ENCODE data around the gene TAF8. TPM values are rescaled to one million over a fixed set of nuclear protein-coding genes. Genes with fewer than 3 reads are reported as not detected.

Gene TAF8
- total RNA-seq, 1 donor from 2014 or later, result 28.9 TPM

DNA sequence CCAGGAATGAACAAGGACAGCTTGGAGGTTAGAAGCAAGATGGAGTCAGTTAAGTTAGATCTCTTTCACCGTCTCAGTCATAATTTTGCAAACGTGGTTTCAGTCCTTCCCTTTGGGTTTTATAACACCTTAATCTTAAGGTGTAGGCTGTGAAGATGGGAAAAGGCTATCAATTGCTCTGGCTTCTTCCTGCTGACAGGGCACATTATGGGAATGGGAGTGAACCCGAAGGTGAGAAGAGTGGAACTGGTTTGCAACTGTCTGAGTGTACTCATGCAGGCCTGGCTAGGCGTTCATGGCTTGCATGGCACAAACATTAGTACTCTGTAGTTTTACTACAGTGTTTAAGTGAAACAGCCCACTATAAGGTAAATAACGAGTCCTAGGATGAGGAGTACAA lies 9.4 kb downstream of the TAF8 start:
- no peaks in the 10 kb centered on the region for H3K27me3 Mint-ChIP-seq (ENCODE audit: low read depth)
- no peaks in the 10 kb centered on the region for H3K4me1 Mint-ChIP-seq
- no peaks in the 10 kb centered on the region for H3K9me3 Mint-ChIP-seq
- DNase-seq (ENCODE audit: low read depth, low spot score), result no peak
- no peak overlapping the region for H3K27ac Mint-ChIP-seq (ENCODE audit: unreplicated experiment)
- peaks cover 40% of the 10 kb centered on the region for H3K36me3 Mint-ChIP-seq (ENCODE audit: low read depth)
- H3K4me3 Mint-ChIP-seq, result no peak overlapping the region
- TF ChIP-seq CTCF (conservative IDR thresholded peaks at IDR 0.05), result no peak

DNA sequence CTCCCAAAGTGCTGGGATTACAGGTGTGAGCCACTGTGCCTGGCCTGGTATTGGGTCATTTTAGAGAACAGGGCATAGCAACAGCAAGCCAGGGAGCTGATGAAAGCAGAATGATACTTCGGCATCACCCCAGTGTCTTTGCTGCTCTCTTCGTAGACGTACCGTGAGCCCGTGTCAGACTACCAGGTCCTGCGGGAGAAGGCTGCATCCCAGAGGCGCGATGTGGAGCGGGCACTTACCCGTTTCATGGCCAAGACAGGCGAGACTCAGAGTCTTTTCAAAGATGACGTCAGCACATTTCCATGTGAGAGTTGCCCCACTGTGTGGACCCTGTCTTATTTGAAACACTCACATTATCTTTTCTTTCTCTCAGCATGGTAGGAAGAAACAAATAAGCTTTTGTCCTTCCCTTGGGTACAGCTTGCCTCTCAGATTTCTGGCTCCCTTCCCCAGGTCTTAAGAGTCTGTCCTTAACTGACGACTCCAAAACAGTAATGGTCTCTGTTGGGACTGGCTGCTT lies 15.9 kb downstream of the TAF8 start:
- Mint-ChIP-seq H3K4me1 (no peaks in the 10 kb centered on the region), H3K36me3 (ENCODE audit: low read depth) (peaks cover 9% of the 10 kb centered on the region), H3K27me3 (ENCODE audit: low read depth) (no peaks in the 10 kb centered on the region), H3K4me3 (no peak overlapping the region), H3K9me3 (no peaks in the 10 kb centered on the region), H3K27ac (ENCODE audit: unreplicated experiment) (no peak overlapping the region)
- TF ChIP-seq CTCF (conservative IDR thresholded peaks at IDR 0.05), result no peak
- no peak for DNase-seq (ENCODE audit: low read depth, low spot score)

DNA sequence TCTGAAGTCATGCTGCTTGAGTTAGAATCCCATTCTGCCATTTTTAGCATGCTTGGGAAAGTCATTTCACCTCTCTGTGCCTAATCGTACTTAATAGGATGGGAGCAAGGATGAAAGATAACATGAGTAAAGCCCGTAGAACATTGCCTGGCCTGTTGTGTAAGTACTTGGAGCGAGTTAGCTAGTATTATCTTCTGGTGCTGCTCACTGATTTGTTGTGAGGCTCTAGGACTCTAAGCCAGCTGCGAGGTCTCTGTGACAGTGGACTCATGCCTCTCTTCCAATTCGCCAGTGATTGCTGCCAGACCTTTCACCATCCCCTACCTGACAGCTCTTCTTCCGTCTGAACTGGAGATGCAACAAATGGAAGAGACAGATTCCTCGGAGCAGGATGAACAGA lies 17.8 kb downstream of the TAF8 start:
- no peak for TF ChIP-seq CTCF (conservative IDR thresholded peaks at IDR 0.05)
- no peak overlapping the region for H3K4me3 Mint-ChIP-seq
- DNase-seq (ENCODE audit: low read depth, low spot score), result no peak
- H3K4me1 Mint-ChIP-seq, result no peaks in the 10 kb centered on the region
- H3K36me3 Mint-ChIP-seq (ENCODE audit: low read depth), result peaks cover 9% of the 10 kb centered on the region
- H3K27ac Mint-ChIP-seq (ENCODE audit: unreplicated experiment), result no peak overlapping the region
- H3K9me3 Mint-ChIP-seq, result no peaks in the 10 kb centered on the region
- H3K27me3 Mint-ChIP-seq (ENCODE audit: low read depth), result no peaks in the 10 kb centered on the region

DNA sequence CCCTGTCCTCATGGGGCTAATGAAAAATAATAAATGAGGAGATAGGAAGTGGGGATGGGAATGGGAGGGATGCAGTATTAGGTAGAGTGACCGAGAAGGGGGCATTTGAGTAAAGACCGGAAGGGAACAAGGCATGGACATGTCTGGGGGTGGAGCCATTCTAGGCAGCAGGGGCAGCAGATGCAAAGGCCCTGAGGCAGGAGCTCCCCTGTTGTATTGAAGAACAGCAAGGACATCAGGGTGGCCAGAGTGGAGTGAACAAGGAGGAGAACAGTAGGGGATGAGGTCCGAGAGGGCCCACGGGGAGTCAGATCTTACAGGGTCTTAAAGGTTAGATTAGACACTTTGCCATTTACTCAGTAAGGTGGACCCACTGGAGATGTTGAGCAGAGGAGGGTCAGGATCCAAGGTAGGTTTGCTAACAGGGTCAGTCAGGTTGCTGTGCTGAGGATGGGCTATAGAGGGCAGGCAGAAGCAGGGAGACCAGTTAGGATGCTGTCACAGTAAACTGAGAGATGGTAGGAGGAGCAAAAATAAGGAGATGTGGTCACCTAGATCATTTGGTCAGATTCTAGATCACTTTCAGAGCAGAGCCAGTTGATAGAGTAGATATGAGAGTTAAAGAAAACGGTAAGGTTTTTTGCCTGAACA lies 18.7 kb downstream of the TAF8 start:
- Mint-ChIP-seq H3K36me3 (ENCODE audit: low read depth) (peaks cover 7% of the 10 kb centered on the region), H3K27me3 (ENCODE audit: low read depth) (no peaks in the 10 kb centered on the region), H3K4me3 (no peak overlapping the region), H3K27ac (ENCODE audit: unreplicated experiment) (no peak overlapping the region), H3K9me3 (no peaks in the 10 kb centered on the region), H3K4me1 (no peaks in the 10 kb centered on the region)
- TF ChIP-seq CTCF (conservative IDR thresholded peaks at IDR 0.05), result no peak
- no peak for DNase-seq (ENCODE audit: low read depth, low spot score)

DNA sequence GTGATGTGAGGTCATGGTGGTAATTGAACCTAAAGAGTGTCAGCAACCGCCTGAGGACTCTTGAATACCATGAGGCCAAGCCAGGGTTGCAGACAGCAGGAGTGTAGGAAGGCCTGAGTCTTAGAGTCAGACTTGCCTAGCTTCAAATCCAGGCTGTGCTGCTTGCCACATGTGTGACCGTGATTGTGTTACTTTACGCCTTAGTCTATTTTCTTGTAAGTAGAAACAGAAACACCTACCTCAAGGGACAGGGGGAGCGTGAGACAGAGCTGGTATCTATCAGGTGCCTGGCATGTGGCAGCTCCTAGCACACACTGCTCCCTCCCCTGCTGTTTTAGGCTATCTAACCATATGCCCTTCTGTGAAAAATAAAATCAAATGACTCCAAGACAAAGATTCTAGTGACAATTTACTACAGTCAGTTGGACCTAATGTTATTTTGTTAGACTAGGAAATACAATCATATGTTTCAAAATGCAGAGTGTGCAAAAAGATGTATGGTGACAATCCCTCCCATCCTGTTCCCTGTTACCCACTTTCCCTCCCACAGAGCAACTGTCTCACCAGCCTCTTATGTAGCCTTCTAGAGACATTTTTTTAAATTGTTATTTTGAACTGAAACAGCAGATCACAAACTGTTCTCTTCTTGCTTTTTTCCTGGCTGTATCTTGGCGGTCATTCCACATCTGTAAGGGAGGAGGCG lies 21.7 kb downstream of the TAF8 start:
- H3K9me3 Mint-ChIP-seq, result no peaks in the 10 kb centered on the region
- no peak for DNase-seq (ENCODE audit: low read depth, low spot score)
- H3K27ac Mint-ChIP-seq (ENCODE audit: unreplicated experiment), result no peak overlapping the region
- H3K36me3 Mint-ChIP-seq (ENCODE audit: low read depth), result peaks cover 4% of the 10 kb centered on the region
- no peaks in the 10 kb centered on the region for H3K27me3 Mint-ChIP-seq (ENCODE audit: low read depth)
- TF ChIP-seq CTCF (conservative IDR thresholded peaks at IDR 0.05), result no peak
- H3K4me3 Mint-ChIP-seq, result no peak overlapping the region
- H3K4me1 Mint-ChIP-seq, result no peaks in the 10 kb centered on the region

Measured in neural crest cell (in vitro differentiated cells).